GM12891 (cell line): ENCODE data around the gene LDLRAD3.

ENCODE experiments used
- PAX5 ChIP-seq: IDR thresholded peaks from 2 replicates; pipeline ENCODE4 v1.6.1; 2011; ENCODE audit warnings: low read length, moderate library complexity, mild to moderate bottlenecking; ENCODE audit not compliant: insufficient read depth, severe bottlenecking
- POLR2A ChIP-seq: IDR thresholded peaks from 2 replicates; pipeline ENCODE4 v1.6.1; 2011; ENCODE audit warnings: low read depth, low read length, control low read depth
- POLR2AphosphoS5 ChIP-seq: IDR thresholded peaks from 2 replicates; pipeline ENCODE4 v1.6.1; 2011; ENCODE audit warnings: low read depth, low read length, control low read depth
- POU2F2 ChIP-seq: IDR thresholded peaks from 2 replicates; pipeline ENCODE4 v1.6.1; 2011; ENCODE audit warnings: low read depth, mild to moderate bottlenecking, control low read depth, low read length, moderate library complexity
- SPI1 ChIP-seq: IDR thresholded peaks from 2 replicates; pipeline ENCODE4 v1.6.1; 2011; ENCODE audit warnings: low read depth, low read length, control low read depth
- TAF1 ChIP-seq: IDR thresholded peaks from 2 replicates; pipeline ENCODE4 v1.6.1; 2011; ENCODE audit warnings: low read depth, low read length, control low read depth

- TF ChIP-seq POLR2A = no peak
- TF ChIP-seq POLR2AphosphoS5 = no peak
- TF ChIP-seq TAF1 = no peak
- no peak for TF ChIP-seq POU2F2
- TF ChIP-seq SPI1 = no peak
- TF ChIP-seq PAX5 = no peak
Observed at GRCh38 chr11:36077886-36078685, 134.2 kb downstream of the LDLRAD3 start.
